ENCODE measurements around the gene RAMAC.

RAMAC gene

DNA sequence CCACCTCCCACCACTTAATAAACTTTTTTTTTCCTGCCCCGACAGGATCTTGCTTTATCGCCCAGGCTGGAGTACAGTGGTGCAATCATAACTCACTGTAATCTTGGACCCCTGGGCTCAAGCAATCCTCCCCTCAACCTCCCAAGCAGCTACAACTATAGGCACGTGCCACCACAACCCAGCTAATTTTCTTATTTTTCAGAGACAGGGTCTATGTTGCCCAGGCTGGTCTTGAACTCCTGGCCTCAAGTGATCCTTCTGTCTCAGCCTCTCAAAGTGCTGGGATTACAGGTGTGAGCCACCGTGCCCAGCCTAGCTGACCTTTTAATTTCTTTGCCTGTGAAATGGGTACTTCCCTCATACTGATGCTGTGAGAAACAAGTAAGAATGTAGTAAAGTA is 29.4 kb downstream of the RAMAC start:
- no peak overlapping the region for H3K23ac ChIP-seq (ENCODE audit: low read depth, low read length, poor library complexity)
- H3K4me3 ChIP-seq (ENCODE audit: low read length in 2 of 2), result no peak overlapping the region
- peaks cover 6% of the 10 kb centered on the region for H3K79me1 ChIP-seq (ENCODE audit: low read depth, low read length)
- H3K36me3 ChIP-seq (replicated peaks in 1 of 2; ENCODE audit: control insufficient read depth in 2 of 2, insufficient read depth in 2 of 2, low read length in 2 of 2), result peaks cover 13 to 49% of the 10 kb centered on the region in 2 donors
- H3K9me3 ChIP-seq (replicated peaks in 1 of 2; ENCODE audit: control insufficient read depth in 2 of 2, insufficient read depth in 1 of 2, low read depth in 1 of 2, low read length in 2 of 2), result peaks cover 0 to 8% of the 10 kb centered on the region in 2 donors
- no peak overlapping the region for H3K18ac ChIP-seq (ENCODE audit: low read length)
- H3K4ac ChIP-seq (ENCODE audit: low read length), result no peak overlapping the region
- H4K91ac ChIP-seq (ENCODE audit: low read depth, low read length, poor library complexity), result no peak overlapping the region
- no CpG with 5 or more reads among the region's 4 CpGs for WGBS, 2 donors (ENCODE audit: extremely low coverage in 2 of 2, insufficient read length in 2 of 2, insufficient replicate concordance in 1 of 2)
- no peak overlapping the region for H2BK5ac ChIP-seq (ENCODE audit: low read length)
- H3K4me2 ChIP-seq (ENCODE audit: insufficient read depth, low read length, poor library complexity, severe bottlenecking), result no peak overlapping the region
- H2BK120ac ChIP-seq (ENCODE audit: low read depth, low read length), result no peak overlapping the region
- no peak overlapping the region for H3K9ac ChIP-seq (ENCODE audit: low read depth, low read length, poor library complexity)
- H2BK12ac ChIP-seq (ENCODE audit: low read length), result no peak overlapping the region
- H2AFZ ChIP-seq (ENCODE audit: low read length), result no peak overlapping the region
- H3K27ac ChIP-seq (replicated peaks; ENCODE audit: low read length), result no peak overlapping the region
- no peak overlapping the region for H2AK5ac ChIP-seq (ENCODE audit: low read depth, low read length)
- no peak overlapping the region for H3K14ac ChIP-seq (ENCODE audit: low read length)
- peaks cover 7 to 8% of the 10 kb centered on the region in 2 donors for H3K4me1 ChIP-seq (ENCODE audit: control insufficient read depth in 2 of 2, insufficient read depth in 1 of 2, low read depth in 1 of 2, low read length in 2 of 2)
- H4K8ac ChIP-seq (ENCODE audit: low read depth, low read length), result no peak overlapping the region
- no peak overlapping the region for H2BK15ac ChIP-seq (ENCODE audit: low read length)
- no peak for DNase-seq (ENCODE audit: low spot score)
- H3K27me3 ChIP-seq (ENCODE audit: control insufficient read depth in 3 of 3, insufficient read depth in 3 of 3, low read depth in 1 of 3, low read length in 3 of 3), result no peaks in the 10 kb centered on the region

DNA sequence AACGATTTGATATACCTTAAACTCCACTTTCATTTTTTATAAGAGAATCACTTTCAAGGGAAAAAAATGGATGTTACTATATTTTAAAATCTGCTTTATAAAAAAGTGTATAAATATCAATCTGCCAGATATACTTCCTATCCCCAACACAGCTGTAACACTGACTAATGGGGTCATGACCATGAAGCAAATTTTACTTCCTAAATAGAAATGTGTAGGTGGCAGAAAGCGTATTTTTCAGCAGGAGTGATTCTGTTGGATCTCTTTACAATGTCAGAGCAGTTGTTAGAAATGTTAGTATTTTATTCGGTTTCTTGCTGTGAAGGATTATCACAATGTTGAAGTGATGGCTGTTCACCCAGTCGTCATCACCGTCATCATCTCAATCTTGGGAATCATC is 30.9 kb downstream of the RAMAC start:
- H3K4me2 ChIP-seq (ENCODE audit: insufficient read depth, low read length, poor library complexity, severe bottlenecking), result no peak overlapping the region
- DNase-seq (ENCODE audit: low spot score), result no peak

DNA sequence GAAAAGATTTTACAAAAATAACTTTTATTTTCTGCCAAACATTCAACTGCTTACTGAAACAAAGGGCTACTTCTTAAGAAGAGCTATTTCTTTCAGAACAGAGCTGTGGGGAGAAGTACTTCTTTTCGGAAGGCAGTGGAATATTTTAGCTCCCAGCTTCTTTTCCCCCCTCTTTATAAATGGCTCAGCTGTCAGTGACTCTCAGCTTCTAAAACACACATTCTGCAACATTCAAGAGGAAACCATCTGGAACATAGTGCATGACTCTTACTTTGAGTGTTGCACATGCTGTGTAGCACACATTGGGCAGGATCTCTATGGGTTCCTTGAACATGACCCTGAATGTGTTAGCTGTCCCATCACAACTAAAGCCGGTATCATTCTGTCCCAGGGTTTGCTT is 32.4 kb downstream of the RAMAC start:
- Histone ChIP-seq H3K36me3 (replicated peaks in 1 of 2; ENCODE audit: control insufficient read depth in 2 of 2, insufficient read depth in 2 of 2, low read length in 2 of 2) (peaks cover 13 to 69% of the 10 kb centered on the region in 2 donors), H2BK12ac (ENCODE audit: low read length) (no peak overlapping the region), H3K9ac (ENCODE audit: low read depth, low read length, poor library complexity) (no peak overlapping the region), H2AFZ (ENCODE audit: low read length) (no peak overlapping the region), H2BK15ac (ENCODE audit: low read length) (no peak overlapping the region), H3K18ac (ENCODE audit: low read length) (no peak overlapping the region), H3K14ac (ENCODE audit: low read length) (no peak overlapping the region), H2AK5ac (ENCODE audit: low read depth, low read length) (no peak overlapping the region), H3K27me3 (ENCODE audit: control insufficient read depth in 3 of 3, insufficient read depth in 3 of 3, low read depth in 1 of 3, low read length in 3 of 3) (no peaks in the 10 kb centered on the region), H3K4ac (ENCODE audit: low read length) (no peak overlapping the region), H3K9me3 (replicated peaks in 1 of 2; ENCODE audit: control insufficient read depth in 2 of 2, insufficient read depth in 1 of 2, low read depth in 1 of 2, low read length in 2 of 2) (no peaks in the 10 kb centered on the region), H3K79me1 (ENCODE audit: low read depth, low read length) (peaks cover 2% of the 10 kb centered on the region), H3K4me3 (ENCODE audit: low read length in 2 of 2) (no peak overlapping the region), H4K91ac (ENCODE audit: low read depth, low read length, poor library complexity) (no peak overlapping the region), H3K4me2 (ENCODE audit: insufficient read depth, low read length, poor library complexity, severe bottlenecking) (no peak overlapping the region), H4K8ac (ENCODE audit: low read depth, low read length) (no peak overlapping the region), H3K4me1 (ENCODE audit: control insufficient read depth in 2 of 2, insufficient read depth in 1 of 2, low read depth in 1 of 2, low read length in 2 of 2) (peaks cover 0 to 2% of the 10 kb centered on the region in 2 donors), H2BK5ac (ENCODE audit: low read length) (no peak overlapping the region), H2BK120ac (ENCODE audit: low read depth, low read length) (no peak overlapping the region), H3K23ac (ENCODE audit: low read depth, low read length, poor library complexity) (no peak overlapping the region), H3K27ac (replicated peaks; ENCODE audit: low read length) (no peak overlapping the region)
- no peak for DNase-seq (ENCODE audit: low spot score)
- WGBS, 2 donors (ENCODE audit: extremely low coverage in 2 of 2, insufficient read length in 2 of 2, insufficient replicate concordance in 1 of 2), result no CpG with 5 or more reads among the region's 2 CpGs

More for the DNA sequence above, 30.9 kb downstream of the RAMAC start:
- peaks cover 0 to 8% of the 10 kb centered on the region in 2 donors for H3K9me3 ChIP-seq (replicated peaks in 1 of 2; ENCODE audit: control insufficient read depth in 2 of 2, insufficient read depth in 1 of 2, low read depth in 1 of 2, low read length in 2 of 2)
- no peak overlapping the region for H3K4me3 ChIP-seq (ENCODE audit: low read length in 2 of 2)
- no peaks in the 10 kb centered on the region for H3K27me3 ChIP-seq (ENCODE audit: control insufficient read depth in 3 of 3, insufficient read depth in 3 of 3, low read depth in 1 of 3, low read length in 3 of 3)
- H4K8ac ChIP-seq (ENCODE audit: low read depth, low read length), result no peak overlapping the region
- H3K9ac ChIP-seq (ENCODE audit: low read depth, low read length, poor library complexity), result no peak overlapping the region
- H2AK5ac ChIP-seq (ENCODE audit: low read depth, low read length), result no peak overlapping the region
- no peak overlapping the region for H4K91ac ChIP-seq (ENCODE audit: low read depth, low read length, poor library complexity)
- H2BK12ac ChIP-seq (ENCODE audit: low read length), result no peak overlapping the region
- H2BK15ac ChIP-seq (ENCODE audit: low read length), result no peak overlapping the region
- no peak overlapping the region for H3K18ac ChIP-seq (ENCODE audit: low read length)
- H2AFZ ChIP-seq (ENCODE audit: low read length), result no peak overlapping the region
- no peak overlapping the region for H3K23ac ChIP-seq (ENCODE audit: low read depth, low read length, poor library complexity)
- H3K79me1 ChIP-seq (ENCODE audit: low read depth, low read length), result peaks cover 2% of the 10 kb centered on the region
- no peak overlapping the region for H2BK120ac ChIP-seq (ENCODE audit: low read depth, low read length)
- H3K4me1 ChIP-seq (ENCODE audit: control insufficient read depth in 2 of 2, insufficient read depth in 1 of 2, low read depth in 1 of 2, low read length in 2 of 2), result peaks cover 1 to 4% of the 10 kb centered on the region in 2 donors
- no peak overlapping the region for H3K27ac ChIP-seq (replicated peaks; ENCODE audit: low read length)
- H2BK5ac ChIP-seq (ENCODE audit: low read length), result no peak overlapping the region
- no peak overlapping the region for H3K14ac ChIP-seq (ENCODE audit: low read length)
- H3K36me3 ChIP-seq (replicated peaks in 1 of 2; ENCODE audit: control insufficient read depth in 2 of 2, insufficient read depth in 2 of 2, low read length in 2 of 2), result peaks cover 13 to 64% of the 10 kb centered on the region in 2 donors
- H3K4ac ChIP-seq (ENCODE audit: low read length), result no peak overlapping the region
- WGBS, 2 donors (ENCODE audit: extremely low coverage in 2 of 2, insufficient read length in 2 of 2, insufficient replicate concordance in 1 of 2), result no CpG with 5 or more reads among the region's 5 CpGs

DNA sequence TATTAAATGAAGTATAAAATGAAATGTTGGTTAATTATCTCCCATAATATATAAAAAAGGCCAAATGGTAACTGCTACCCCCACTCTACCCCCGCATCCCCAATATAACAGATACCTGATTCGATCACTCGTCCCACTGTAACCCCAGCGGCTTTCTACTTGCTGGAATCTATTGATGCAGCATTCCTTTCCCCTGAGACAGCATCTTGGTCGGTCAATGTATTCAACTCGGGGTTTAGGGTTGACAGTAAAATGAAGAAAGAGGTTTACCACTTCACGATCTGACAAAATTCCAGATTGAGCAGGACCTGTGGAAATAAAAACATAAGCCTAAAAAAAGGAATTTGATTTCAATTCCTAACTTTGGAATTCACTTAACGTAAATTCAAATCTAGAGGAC is 44.0 kb downstream of the RAMAC start:
- no peak overlapping the region for H4K91ac ChIP-seq (ENCODE audit: low read depth, low read length, poor library complexity)
- H4K8ac ChIP-seq (ENCODE audit: low read depth, low read length), result no peak overlapping the region
- H3K27me3 ChIP-seq (ENCODE audit: control insufficient read depth in 3 of 3, insufficient read depth in 3 of 3, low read depth in 1 of 3, low read length in 3 of 3), result no peaks in the 10 kb centered on the region
- peaks cover 5 to 85% of the 10 kb centered on the region in 2 donors for H3K36me3 ChIP-seq (replicated peaks in 1 of 2; ENCODE audit: control insufficient read depth in 2 of 2, insufficient read depth in 2 of 2, low read length in 2 of 2)
- H3K14ac ChIP-seq (ENCODE audit: low read length), result no peak overlapping the region
- H3K4me3 ChIP-seq (ENCODE audit: low read length in 2 of 2), result no peak overlapping the region
- H3K4ac ChIP-seq (ENCODE audit: low read length), result no peak overlapping the region
- H2BK5ac ChIP-seq (ENCODE audit: low read length), result no peak overlapping the region
- no peak overlapping the region for H2AFZ ChIP-seq (ENCODE audit: low read length)
- no CpG with 5 or more reads among the region's 8 CpGs for WGBS, 2 donors (ENCODE audit: extremely low coverage in 2 of 2, insufficient read length in 2 of 2, insufficient replicate concordance in 1 of 2)
- no peak overlapping the region for H2BK120ac ChIP-seq (ENCODE audit: low read depth, low read length)
- H3K9me3 ChIP-seq (replicated peaks in 1 of 2; ENCODE audit: control insufficient read depth in 2 of 2, insufficient read depth in 1 of 2, low read depth in 1 of 2, low read length in 2 of 2), result peaks cover 0 to 11% of the 10 kb centered on the region in 2 donors
- no peak overlapping the region for H3K23ac ChIP-seq (ENCODE audit: low read depth, low read length, poor library complexity)
- no peak overlapping the region for H2BK15ac ChIP-seq (ENCODE audit: low read length)
- no peaks in the 10 kb centered on the region for H3K79me1 ChIP-seq (ENCODE audit: low read depth, low read length)
- H3K4me1 ChIP-seq (ENCODE audit: control insufficient read depth in 2 of 2, insufficient read depth in 1 of 2, low read depth in 1 of 2, low read length in 2 of 2), result no peaks in the 10 kb centered on the region
- H3K4me2 ChIP-seq (ENCODE audit: insufficient read depth, low read length, poor library complexity, severe bottlenecking), result no peak overlapping the region
- no peak overlapping the region for H2AK5ac ChIP-seq (ENCODE audit: low read depth, low read length)
- H2BK12ac ChIP-seq (ENCODE audit: low read length), result no peak overlapping the region
- DNase-seq (ENCODE audit: low spot score), result no peak
- no peak overlapping the region for H3K9ac ChIP-seq (ENCODE audit: low read depth, low read length, poor library complexity)
- H3K18ac ChIP-seq (ENCODE audit: low read length), result no peak overlapping the region
- no peak overlapping the region for H3K27ac ChIP-seq (replicated peaks; ENCODE audit: low read length)

All from neuronal stem cell (in vitro differentiated cells).